HepG2 (cell line): ENCODE measurements around the gene ZNHIT1. TPM values are rescaled to one million over a fixed set of nuclear protein-coding genes. Genes with fewer than 3 reads are reported as not detected.

Source experiments
- ARID2 ChIP-seq: sonication (generic); formaldehyde crosslinking; IDR thresholded peaks from 2 replicates; pipeline ENCODE4 v1.8.1; 2022; ENCODE audit warnings: mild to moderate bottlenecking, missing genetic modification reagents, borderline replicate concordance
- ARNTL ChIP-seq: sonication (generic); formaldehyde crosslinking; IDR thresholded peaks from 2 replicates; pipeline ENCODE4 v1.4.0; 2020; ENCODE audit warnings: mild to moderate bottlenecking, missing genetic modification reagents
- CCDC6 ChIP-seq: sonication (generic); formaldehyde crosslinking; IDR thresholded peaks from 2 replicates; pipeline ENCODE4 v1.8.1; 2022; ENCODE audit warnings: mild to moderate bottlenecking, missing genetic modification reagents, moderate library complexity
- TAF15 ChIP-seq: fragments of 200-400 bp; formaldehyde crosslinking; IDR thresholded peaks from one replicate; pipeline ENCODE4 v1.6.1; 2018; ENCODE audit warnings: mild to moderate bottlenecking, low read depth, low read length; ENCODE audit not compliant: poor library complexity, severe bottlenecking
- ZNF160 ChIP-seq: sonication (generic); formaldehyde crosslinking; IDR thresholded peaks from 2 replicates; pipeline ENCODE4 v1.8.0; 2022; ENCODE audit warnings: mild to moderate bottlenecking, inconsistent platforms, missing genetic modification reagents
- ZNF205 ChIP-seq: IDR thresholded peaks from 2 replicates; pipeline ENCODE4 v1.6.1; 2018; ENCODE audit warnings: missing biosample characterization, missing genetic modification reagents
- ZNF768 ChIP-seq: sonication (generic); formaldehyde crosslinking; IDR thresholded peaks from 2 replicates; pipeline ENCODE4 v1.4.0; 2020; ENCODE audit warnings: missing genetic modification reagents
- polyA plus RNA-seq, 8 experiments: library from polyadenylated mRNA; depleted of rRNA in 3 of 8; stranded (reverse) in 7 of 8; unstranded in 1 of 8; fragments of >200 nt; fragmentation: Illumina TruSeq in 4 of 8; extraction: Trizol in 4 of 8; gene quantifications; 2 replicates each; pipeline versions ENCODE4 v1.2.1 to v1.2.3, GENCODE V29; 2011 to 2016; ENCODE audit warnings: low read depth in 4 of 8, missing spikeins in 1 of 8, mixed read lengths in 1 of 8; ENCODE audit not compliant: insufficient read depth in 1 of 8
- total RNA-seq, 5 experiments: library from RNA; depleted of rRNA; stranded (reverse); fragments of >200 nt; fragmentation: Illumina TruSeq; extraction: Trizol; gene quantifications; 2 replicates each; pipeline ENCODE4 v1.2.3, GENCODE V29; 2016; ENCODE audit warnings: low read depth in 1 of 5
- TF ChIP-seq, protein P1 (sequence below): sonication (generic); formaldehyde crosslinking; conservative IDR thresholded peaks from 2 replicates; pipeline ENCODE4 v1.4.0; 2020; ENCODE audit warnings: missing genetic modification reagents
- TF ChIP-seq, protein P2 (sequence below): sonication (generic); formaldehyde crosslinking; IDR thresholded peaks from 2 replicates; pipeline ENCODE4 v1.5.0; 2020; ENCODE audit warnings: mild to moderate bottlenecking, missing genetic modification reagents, borderline replicate concordance
- TF ChIP-seq, protein P3 (sequence below): IDR thresholded peaks from 2 replicates; pipeline ENCODE4 v1.6.1; 2016; ENCODE audit warnings: low read depth
- TF ChIP-seq, protein P4 (sequence below): sonication (generic); formaldehyde crosslinking; IDR thresholded peaks from 2 replicates; pipeline ENCODE4 v1.5.1; 2020; ENCODE audit warnings: missing genetic modification reagents, mild to moderate bottlenecking, borderline replicate concordance
- TF ChIP-seq, protein P5 (sequence below): sonication (generic); formaldehyde crosslinking; IDR thresholded peaks from 2 replicates; pipeline ENCODE4 v1.5.0; 2020; ENCODE audit warnings: mild to moderate bottlenecking, missing genetic modification reagents, borderline replicate concordance

The ZNHIT1 gene
- total and polyA plus RNA-seq, 2 of the 13 experiments (the other 11 are each of a cell fraction or from before 2014, with no cell fraction given) = 32.5 to 64.5 TPM

DNA sequence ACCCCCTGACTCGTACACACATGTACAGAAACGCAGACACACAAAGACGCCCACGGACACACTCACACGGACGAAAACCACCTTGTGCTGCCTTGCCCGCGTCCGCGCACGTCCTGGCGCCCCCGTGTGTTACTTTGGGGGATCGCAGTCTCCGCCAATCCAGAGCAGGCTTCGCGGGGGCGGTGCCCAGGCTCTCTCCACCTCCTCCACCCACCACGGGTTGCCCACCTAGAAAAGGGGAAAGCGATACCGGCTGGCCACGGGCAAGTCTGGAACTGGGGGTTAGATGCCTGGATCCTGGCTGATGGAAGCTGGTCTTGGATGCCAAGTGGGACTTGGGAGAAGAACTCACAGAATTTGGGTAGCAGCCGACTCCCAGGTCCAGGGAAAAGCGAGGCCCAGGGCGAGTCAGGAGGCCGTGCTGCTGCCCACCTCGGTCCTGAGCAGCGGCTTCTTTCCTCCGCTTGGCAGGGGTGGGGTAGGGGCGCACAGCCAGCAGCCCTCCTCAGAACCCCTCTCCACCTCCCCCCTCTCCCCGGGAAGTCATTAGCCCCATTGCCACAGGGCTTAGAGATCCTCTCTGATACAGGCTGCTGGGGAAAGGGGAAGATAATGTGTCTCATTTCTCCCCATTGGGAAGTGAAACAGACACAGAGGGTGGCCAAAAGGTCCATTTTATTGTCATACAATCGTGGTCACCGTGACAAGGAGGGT lies 48.0 kb upstream of the ZNHIT1 start (continued):
- TF ChIP-seq, protein P1, sequence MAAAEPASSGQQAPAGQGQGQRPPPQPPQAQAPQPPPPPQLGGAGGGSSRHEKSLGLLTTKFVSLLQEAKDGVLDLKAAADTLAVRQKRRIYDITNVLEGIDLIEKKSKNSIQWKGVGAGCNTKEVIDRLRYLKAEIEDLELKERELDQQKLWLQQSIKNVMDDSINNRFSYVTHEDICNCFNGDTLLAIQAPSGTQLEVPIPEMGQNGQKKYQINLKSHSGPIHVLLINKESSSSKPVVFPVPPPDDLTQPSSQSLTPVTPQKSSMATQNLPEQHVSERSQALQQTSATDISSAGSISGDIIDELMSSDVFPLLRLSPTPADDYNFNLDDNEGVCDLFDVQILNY (CRISPR knock-in tag) = no peak
- TF ChIP-seq TAF15 (no peak), ZNF205 (no peak), CCDC6 (CRISPR knock-in tag) (no peak), ZNF768 (peak; percentile 42; the same call in 1 of the 2 replicates), ARID2 (no peak), ARNTL (CRISPR knock-in tag) (no peak), ZNF160 (CRISPR knock-in tag) (no peak)
- TF ChIP-seq, protein P2, sequence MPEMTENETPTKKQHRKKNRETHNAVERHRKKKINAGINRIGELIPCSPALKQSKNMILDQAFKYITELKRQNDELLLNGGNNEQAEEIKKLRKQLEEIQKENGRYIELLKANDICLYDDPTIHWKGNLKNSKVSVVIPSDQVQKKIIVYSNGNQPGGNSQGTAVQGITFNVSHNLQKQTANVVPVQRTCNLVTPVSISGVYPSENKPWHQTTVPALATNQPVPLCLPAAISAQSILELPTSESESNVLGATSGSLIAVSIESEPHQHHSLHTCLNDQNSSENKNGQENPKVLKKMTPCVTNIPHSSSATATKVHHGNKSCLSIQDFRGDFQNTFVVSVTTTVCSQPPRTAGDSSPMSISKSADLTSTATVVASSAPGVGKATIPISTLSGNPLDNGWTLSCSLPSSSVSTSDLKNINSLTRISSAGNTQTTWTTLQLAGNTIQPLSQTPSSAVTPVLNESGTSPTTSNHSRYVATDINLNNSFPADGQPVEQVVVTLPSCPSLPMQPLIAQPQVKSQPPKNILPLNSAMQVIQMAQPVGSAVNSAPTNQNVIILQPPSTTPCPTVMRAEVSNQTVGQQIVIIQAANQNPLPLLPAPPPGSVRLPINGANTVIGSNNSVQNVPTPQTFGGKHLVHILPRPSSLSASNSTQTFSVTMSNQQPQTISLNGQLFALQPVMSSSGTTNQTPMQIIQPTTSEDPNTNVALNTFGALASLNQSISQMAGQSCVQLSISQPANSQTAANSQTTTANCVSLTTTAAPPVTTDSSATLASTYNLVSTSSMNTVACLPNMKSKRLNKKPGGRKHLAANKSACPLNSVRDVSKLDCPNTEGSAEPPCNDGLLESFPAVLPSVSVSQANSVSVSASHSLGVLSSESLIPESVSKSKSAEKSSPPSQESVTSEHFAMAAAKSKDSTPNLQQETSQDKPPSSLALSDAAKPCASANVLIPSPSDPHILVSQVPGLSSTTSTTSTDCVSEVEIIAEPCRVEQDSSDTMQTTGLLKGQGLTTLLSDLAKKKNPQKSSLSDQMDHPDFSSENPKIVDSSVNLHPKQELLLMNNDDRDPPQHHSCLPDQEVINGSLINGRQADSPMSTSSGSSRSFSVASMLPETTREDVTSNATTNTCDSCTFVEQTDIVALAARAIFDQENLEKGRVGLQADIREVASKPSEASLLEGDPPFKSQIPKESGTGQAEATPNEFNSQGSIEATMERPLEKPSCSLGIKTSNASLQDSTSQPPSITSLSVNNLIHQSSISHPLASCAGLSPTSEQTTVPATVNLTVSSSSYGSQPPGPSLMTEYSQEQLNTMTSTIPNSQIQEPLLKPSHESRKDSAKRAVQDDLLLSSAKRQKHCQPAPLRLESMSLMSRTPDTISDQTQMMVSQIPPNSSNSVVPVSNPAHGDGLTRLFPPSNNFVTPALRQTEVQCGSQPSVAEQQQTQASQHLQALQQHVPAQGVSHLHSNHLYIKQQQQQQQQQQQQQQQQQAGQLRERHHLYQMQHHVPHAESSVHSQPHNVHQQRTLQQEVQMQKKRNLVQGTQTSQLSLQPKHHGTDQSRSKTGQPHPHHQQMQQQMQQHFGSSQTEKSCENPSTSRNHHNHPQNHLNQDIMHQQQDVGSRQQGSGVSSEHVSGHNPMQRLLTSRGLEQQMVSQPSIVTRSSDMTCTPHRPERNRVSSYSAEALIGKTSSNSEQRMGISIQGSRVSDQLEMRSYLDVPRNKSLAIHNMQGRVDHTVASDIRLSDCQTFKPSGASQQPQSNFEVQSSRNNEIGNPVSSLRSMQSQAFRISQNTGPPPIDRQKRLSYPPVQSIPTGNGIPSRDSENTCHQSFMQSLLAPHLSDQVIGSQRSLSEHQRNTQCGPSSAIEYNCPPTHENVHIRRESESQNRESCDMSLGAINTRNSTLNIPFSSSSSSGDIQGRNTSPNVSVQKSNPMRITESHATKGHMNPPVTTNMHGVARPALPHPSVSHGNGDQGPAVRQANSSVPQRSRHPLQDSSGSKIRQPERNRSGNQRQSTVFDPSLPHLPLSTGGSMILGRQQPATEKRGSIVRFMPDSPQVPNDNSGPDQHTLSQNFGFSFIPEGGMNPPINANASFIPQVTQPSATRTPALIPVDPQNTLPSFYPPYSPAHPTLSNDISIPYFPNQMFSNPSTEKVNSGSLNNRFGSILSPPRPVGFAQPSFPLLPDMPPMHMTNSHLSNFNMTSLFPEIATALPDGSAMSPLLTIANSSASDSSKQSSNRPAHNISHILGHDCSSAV = no peak
- TF ChIP-seq, protein P3, sequence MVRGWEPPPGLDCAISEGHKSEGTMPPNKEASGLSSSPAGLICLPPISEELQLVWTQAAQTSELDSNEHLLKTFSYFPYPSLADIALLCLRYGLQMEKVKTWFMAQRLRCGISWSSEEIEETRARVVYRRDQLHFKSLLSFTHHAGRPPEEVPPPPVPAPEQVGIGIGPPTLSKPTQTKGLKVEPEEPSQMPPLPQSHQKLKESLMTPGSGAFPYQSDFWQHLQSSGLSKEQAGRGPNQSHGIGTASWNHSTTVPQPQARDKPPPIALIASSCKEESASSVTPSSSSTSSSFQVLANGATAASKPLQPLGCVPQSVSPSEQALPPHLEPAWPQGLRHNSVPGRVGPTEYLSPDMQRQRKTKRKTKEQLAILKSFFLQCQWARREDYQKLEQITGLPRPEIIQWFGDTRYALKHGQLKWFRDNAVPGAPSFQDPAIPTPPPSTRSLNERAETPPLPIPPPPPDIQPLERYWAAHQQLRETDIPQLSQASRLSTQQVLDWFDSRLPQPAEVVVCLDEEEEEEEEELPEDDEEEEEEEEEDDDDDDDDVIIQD (CRISPR knock-in tag) = no peak
- TF ChIP-seq, protein P4, sequence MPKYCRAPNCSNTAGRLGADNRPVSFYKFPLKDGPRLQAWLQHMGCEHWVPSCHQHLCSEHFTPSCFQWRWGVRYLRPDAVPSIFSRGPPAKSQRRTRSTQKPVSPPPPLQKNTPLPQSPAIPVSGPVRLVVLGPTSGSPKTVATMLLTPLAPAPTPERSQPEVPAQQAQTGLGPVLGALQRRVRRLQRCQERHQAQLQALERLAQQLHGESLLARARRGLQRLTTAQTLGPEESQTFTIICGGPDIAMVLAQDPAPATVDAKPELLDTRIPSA (CRISPR knock-in tag) = no peak
- TF ChIP-seq, protein P5, sequence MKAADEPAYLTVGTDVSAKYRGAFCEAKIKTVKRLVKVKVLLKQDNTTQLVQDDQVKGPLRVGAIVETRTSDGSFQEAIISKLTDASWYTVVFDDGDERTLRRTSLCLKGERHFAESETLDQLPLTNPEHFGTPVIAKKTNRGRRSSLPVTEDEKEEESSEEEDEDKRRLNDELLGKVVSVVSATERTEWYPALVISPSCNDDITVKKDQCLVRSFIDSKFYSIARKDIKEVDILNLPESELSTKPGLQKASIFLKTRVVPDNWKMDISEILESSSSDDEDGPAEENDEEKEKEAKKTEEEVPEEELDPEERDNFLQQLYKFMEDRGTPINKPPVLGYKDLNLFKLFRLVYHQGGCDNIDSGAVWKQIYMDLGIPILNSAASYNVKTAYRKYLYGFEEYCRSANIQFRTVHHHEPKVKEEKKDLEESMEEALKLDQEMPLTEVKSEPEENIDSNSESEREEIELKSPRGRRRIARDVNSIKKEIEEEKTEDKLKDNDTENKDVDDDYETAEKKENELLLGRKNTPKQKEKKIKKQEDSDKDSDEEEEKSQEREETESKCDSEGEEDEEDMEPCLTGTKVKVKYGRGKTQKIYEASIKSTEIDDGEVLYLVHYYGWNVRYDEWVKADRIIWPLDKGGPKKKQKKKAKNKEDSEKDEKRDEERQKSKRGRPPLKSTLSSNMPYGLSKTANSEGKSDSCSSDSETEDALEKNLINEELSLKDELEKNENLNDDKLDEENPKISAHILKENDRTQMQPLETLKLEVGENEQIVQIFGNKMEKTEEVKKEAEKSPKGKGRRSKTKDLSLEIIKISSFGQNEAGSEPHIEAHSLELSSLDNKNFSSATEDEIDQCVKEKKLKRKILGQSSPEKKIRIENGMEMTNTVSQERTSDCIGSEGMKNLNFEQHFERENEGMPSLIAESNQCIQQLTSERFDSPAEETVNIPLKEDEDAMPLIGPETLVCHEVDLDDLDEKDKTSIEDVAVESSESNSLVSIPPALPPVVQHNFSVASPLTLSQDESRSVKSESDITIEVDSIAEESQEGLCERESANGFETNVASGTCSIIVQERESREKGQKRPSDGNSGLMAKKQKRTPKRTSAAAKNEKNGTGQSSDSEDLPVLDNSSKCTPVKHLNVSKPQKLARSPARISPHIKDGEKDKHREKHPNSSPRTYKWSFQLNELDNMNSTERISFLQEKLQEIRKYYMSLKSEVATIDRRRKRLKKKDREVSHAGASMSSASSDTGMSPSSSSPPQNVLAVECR (CRISPR knock-in tag) = 0 out of 2 replicates have a peak, but pooled peaks have one; percentile 16
